GM19438 (cell line): ENCODE measurements around the gene UBQLN3.

Experiments
- ATAC-seq: cut with Tn5 transposase; IDR thresholded peaks from one replicate; pipeline ENCODE4 v1.9.1; 2021; ENCODE audit warnings: low read depth; ENCODE audit not compliant: unreplicated experiment

Gene UBQLN3

GRCh38 chr11:5509803-5510202 is at the start of gene UBQLN3:
Gene UBQLN3 (minus strand): TSS chr11:5509957. CDS start chr11:5509558, 399 bp downstream.
- no peak for ATAC-seq

- ATAC-seq, result no peak
Observed at GRCh38 chr11:5557751-5558150, 48.0 kb upstream of the UBQLN3 start.

- ATAC-seq, result no peak
Observed at GRCh38 chr11:5556596-5557188, 46.9 kb upstream of the UBQLN3 start.

GRCh38 chr11:5553343-5553742 is 43.6 kb upstream of the UBQLN3 start:
- ATAC-seq, result no peak

GRCh38 chr11:5550440-5551095 is 40.8 kb upstream of the UBQLN3 start:
- no peak for ATAC-seq

- no peak for ATAC-seq
Observed at GRCh38 chr11:5548440-5548839, 38.7 kb upstream of the UBQLN3 start, which contains the start of gene OR52H1. Gene OR52H1 (minus strand): TSS chr11:5548540. CDS start chr11:5545505, 3,035 bp downstream.

GRCh38 chr11:5547982-5548381 is 38.2 kb upstream of the UBQLN3 start:
- peak; percentile 82 for ATAC-seq

GRCh38 chr11:5546457-5546856 is 36.7 kb upstream of the UBQLN3 start:
- ATAC-seq, result no peak

GRCh38 chr11:5541427-5541826 is 31.7 kb upstream of the UBQLN3 start:
- ATAC-seq, result no peak

- ATAC-seq, result no peak
Observed at GRCh38 chr11:5536482-5536881, 26.7 kb upstream of the UBQLN3 start.

- ATAC-seq, result no peak
Observed at GRCh38 chr11:5534046-5534445, 24.3 kb upstream of the UBQLN3 start.

GRCh38 chr11:5531053-5531831 is 21.5 kb upstream of the UBQLN3 start:
- no peak for ATAC-seq

GRCh38 chr11:5528495-5528894 is 18.7 kb upstream of the UBQLN3 start:
- no peak for ATAC-seq

GRCh38 chr11:5527716-5528115 is 18.0 kb upstream of the UBQLN3 start:
- ATAC-seq, result no peak

GRCh38 chr11:5524756-5525155 is 15.0 kb upstream of the UBQLN3 start:
- ATAC-seq, result no peak

- ATAC-seq, result no peak
Observed at GRCh38 chr11:5522308-5522707, 12.6 kb upstream of the UBQLN3 start.

GRCh38 chr11:5521540-5521939 is 11.8 kb upstream of the UBQLN3 start:
- ATAC-seq, result no peak

GRCh38 chr11:5516599-5516998 is 6.8 kb upstream of the UBQLN3 start, which contains the start of gene UBQLNL:
Gene UBQLNL (minus strand): TSS chr11:5516699. CDS start chr11:5516441, 258 bp downstream.
- no peak for ATAC-seq

GRCh38 chr11:5514841-5515240 is 5.1 kb upstream of the UBQLN3 start:
- ATAC-seq, result no peak

- ATAC-seq, result no peak
Observed at GRCh38 chr11:5508605-5509004, 1.2 kb downstream of the UBQLN3 start.

- no peak for ATAC-seq
Observed at GRCh38 chr11:5507933-5508305, 1.8 kb downstream of the UBQLN3 start.
